Activated T-cell treated with anti-CD3 and anti-CD28 coated beads, Interleukin-2, amount 50 U/mL, for 1 hour (primary cell): ENCODE measurements around the gene TRMT1.
"Not testable (repeated sequence)": the region's sequence is repeated elsewhere in the genome, so short reads cannot be mapped to it uniquely, and the experiment has no call there.

Experiments
- DNase-seq: peaks from one replicate; pipeline ENCODE4 v3.0.0-alpha.2; 2020

Gene TRMT1

GRCh38 chr19:13150187-13150930 is 33.8 kb upstream of the TRMT1 start, which contains the start of the genes IER2 and STX10:
TSS of gene IER2 (plus strand) at chr19:13150411. CDS start at chr19:13153187, 2,776 bp downstream.
TSS of gene STX10 (minus strand) at chr19:13150375. CDS start at chr19:13150173, 202 bp downstream.
- DNase-seq: peak; percentile 93

DNA sequence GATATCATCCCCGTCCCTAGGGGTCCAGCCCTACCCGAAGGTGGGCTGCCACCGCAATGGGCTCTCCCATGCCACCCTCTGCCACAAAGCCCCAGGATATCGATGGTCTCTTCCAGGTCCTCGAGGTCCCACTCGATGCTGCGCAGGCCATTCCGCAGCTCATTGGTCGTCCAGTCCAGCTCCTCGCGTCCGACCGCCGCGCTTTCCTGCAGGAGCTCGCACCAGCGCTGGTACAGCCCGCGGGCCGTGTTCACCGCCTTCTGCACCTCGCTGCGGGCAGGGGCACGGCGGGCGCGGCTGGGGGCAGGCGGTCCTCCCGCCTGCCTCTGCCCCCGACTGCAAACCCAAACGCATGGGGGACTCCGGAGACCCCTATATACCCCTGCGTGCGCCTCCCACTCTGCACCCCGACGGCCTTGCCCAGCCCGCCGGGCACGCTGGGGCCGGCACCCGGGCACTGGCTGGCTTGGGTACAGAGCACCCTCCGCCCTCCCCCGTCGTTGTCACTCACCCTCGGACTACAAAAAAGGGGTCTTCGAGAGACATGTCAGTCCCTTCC is 33.2 kb upstream of the TRMT1 start:
- DNase-seq: no peak

- DNase-seq: not testable (repeated sequence)
Measured at GRCh38 chr19:13149173-13149627, 32.7 kb upstream of the TRMT1 start.

GRCh38 chr19:13146763-13147563 is 30.4 kb upstream of the TRMT1 start:
- no peak for DNase-seq

DNA sequence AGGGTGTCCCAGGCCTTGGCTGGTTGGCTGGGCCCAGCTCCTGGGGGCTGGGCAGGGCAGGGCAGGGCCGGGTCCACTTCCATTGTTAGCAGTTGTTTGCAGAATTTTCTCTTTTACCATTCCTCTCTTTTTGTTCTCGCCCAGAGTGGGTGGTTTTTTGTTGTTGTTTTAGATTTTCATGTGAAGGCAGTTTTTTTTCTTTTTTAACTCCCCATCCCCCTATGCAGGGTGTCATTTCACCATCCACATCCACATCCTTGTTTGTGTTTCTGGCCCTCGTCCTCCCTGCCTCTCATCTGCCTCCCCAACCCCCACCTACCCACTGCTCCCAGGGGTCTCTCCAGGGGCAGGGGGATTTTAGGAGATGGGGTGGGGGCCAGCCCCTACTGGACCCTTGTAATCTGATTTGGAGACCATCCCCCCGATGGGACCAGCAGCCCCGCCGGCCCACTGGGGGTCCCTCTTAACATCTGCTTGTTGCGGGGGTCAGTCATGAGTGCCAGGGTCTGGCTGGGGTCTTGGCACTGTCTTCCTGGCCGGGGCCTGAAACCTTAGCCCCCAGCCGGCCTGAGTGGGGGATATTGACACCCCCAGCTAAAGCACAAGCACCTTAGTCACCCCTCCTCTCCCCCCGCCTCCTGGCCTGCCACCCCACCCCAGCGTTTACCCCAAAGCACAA is 23.2 kb upstream of the TRMT1 start:
- no peak for DNase-seq

GRCh38 chr19:13138916-13139198 is 22.3 kb upstream of the TRMT1 start:
- DNase-seq: no peak

DNA sequence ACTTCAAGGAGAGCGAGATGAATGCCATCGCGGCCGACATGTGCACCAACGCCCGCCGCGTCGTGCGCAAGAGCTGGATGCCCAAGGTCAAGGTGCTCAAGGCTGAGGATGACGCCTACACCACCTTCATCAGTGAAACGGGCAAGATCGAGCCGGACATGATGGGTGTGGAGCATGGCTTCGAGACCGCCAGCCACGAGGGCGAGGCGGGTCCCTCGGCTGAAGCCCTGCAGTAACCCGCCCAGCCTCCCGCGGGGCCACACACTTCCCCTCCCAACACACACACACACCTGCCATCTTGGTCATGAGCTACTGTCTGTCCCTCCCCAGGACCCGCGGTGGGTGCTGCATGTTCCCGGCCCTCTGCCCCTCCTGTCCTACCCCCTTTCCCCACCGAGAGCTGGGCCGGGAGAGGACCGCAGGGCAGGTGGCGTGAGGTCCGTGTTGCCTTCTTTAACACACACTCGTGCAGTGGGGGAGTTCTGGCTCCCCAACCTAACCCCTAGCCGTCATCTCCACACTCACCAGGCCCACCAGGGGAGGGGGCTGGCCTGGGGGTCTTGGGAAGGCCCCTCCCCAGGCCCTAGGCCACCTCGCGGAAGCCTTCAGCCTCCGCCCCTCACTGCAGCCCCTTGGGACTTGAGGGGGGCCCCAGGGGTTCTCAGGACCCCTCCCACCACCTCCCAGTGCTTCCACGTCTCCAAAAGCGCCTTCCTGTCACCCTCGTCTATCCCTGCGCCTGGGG is 21.8 kb upstream of the TRMT1 start:
- no peak for DNase-seq

- no peak for DNase-seq
Measured at GRCh38 chr19:13137290-13137794, 20.8 kb upstream of the TRMT1 start.

DNA sequence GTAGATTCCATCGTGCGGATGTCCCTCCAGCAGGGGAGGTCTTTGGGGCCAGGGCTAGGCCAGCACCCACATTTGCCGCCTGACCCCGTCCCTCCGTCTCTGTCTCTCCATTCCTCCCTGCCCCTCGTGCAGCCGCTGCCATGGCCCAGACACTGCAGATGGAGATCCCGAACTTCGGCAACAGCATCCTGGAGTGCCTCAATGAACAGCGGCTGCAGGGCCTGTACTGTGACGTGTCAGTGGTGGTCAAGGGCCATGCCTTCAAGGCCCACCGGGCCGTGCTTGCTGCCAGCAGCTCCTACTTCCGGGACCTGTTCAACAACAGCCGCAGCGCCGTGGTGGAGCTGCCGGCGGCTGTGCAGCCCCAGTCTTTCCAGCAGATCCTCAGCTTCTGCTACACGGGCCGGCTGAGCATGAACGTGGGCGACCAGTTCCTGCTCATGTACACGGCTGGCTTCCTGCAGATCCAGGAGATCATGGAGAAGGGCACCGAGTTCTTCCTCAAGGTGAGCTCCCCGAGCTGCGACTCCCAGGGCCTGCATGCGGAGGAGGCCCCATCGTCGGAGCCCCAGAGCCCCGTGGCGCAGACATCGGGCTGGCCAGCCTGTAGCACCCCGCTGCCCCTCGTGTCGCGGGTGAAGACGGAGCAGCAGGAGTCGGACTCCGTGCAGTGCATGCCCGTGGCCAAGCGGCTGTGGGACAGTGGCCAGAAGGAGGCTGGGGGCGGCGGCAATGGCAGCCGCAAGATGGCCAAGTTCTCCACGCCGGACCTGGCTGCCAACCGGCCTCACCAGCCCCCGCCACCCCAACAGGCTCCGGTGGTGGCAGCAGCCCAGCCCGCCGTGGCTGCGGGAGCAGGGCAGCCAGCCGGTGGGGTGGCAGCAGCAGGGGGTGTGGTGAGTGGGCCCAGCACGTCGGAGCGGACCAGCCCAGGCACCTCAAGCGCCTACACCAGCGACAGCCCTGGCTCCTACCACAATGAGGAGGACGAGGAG is 18.8 kb upstream of the TRMT1 start:
- DNase-seq: no peak

- no peak for DNase-seq
Measured at GRCh38 chr19:13134626-13135025, 18.1 kb upstream of the TRMT1 start.

GRCh38 chr19:13133241-13133870 is 16.8 kb upstream of the TRMT1 start:
- no peak for DNase-seq

GRCh38 chr19:13132471-13133180 is 16.1 kb upstream of the TRMT1 start:
- peak; percentile 40 for DNase-seq

- DNase-seq: no peak
Measured at GRCh38 chr19:13130886-13131490, 14.4 kb upstream of the TRMT1 start.

- no peak for DNase-seq
Measured at GRCh38 chr19:13129384-13129783, 12.8 kb upstream of the TRMT1 start.

- DNase-seq: no peak
Measured at GRCh38 chr19:13128583-13128982, 12.0 kb upstream of the TRMT1 start.

DNA sequence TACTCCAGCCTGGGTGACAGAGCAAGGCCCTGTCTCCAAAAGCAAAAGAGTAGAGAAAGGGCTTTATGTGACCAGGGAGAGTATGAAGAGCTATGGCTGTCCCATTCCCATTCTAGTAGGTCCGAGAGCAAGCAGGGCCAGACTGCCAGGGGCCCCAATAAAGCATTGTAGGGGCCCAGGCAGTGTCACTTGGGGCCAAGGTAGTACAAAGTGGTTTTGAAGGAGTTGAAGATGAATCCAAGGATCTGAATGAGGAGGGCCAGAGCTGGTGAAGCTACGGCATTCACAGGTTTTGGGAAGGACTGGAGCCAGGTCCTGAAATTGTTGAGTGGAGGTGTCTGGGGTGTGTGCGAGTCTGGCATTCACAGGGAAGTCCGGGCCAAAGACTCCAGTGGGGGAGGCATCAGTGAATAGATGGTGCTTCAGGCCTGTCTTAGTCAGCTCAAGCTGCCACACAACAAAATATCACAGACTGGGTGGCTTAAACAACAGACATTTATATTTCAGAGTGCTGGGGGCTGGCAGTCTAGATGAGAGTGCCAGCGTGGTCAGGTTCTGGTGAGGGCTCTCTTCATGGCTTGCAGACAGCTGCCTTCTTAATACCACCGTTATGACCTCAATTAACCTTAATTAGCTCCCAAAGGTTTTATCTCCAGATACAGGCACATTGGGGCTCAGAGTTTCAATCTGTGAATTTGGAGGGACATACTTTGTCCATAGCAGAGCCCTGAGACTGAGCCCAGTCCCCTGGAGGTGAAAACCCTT is 11.5 kb upstream of the TRMT1 start:
- DNase-seq: no peak

GRCh38 chr19:13127051-13127450 is 10.5 kb upstream of the TRMT1 start:
- DNase-seq: no peak
